Osteoblast (primary cell): ENCODE data around the gene SGPP2. TPM values are rescaled to one million over a fixed set of nuclear protein-coding genes. Genes with fewer than 3 reads are reported as not detected.

ENCODE experiments used
- DNase-seq: peaks from one replicate; pipeline ENCODE4 v3.0.0; 2011; ENCODE audit warnings: low spot score, mixed read lengths; ENCODE audit not compliant: insufficient read length; ENCODE audit errors: missing footprints
- H2AFZ ChIP-seq: 2 replicates; pipeline ENCODE4 v1.6.0; 2011; ENCODE audit warnings: mild to moderate bottlenecking, low read length
- H3K27ac ChIP-seq: 2 replicates; pipeline ENCODE4 v1.5.1; 2011; ENCODE audit warnings: mild to moderate bottlenecking, low read depth, low read length, moderate library complexity
- H3K27me3 ChIP-seq: 2 replicates; pipeline ENCODE4 v1.6.0; 2012; ENCODE audit warnings: mild to moderate bottlenecking, control low read depth, inconsistent platforms, low read length, moderate library complexity; ENCODE audit not compliant: insufficient read depth
- H3K36me3 ChIP-seq: 2 replicates; pipeline ENCODE4 v1.5.1; 2011; ENCODE audit warnings: mild to moderate bottlenecking, low read length, control low read depth, moderate library complexity; ENCODE audit not compliant: insufficient read depth
- H3K4me1 ChIP-seq: 2 replicates; pipeline ENCODE4 v1.5.1; 2011; ENCODE audit warnings: mild to moderate bottlenecking, low read length, control low read depth, moderate library complexity; ENCODE audit not compliant: insufficient read depth
- H3K4me2 ChIP-seq: 2 replicates; pipeline ENCODE4 v1.6.0; 2011; ENCODE audit warnings: mild to moderate bottlenecking, low read length; ENCODE audit not compliant: insufficient read depth
- H3K4me3 ChIP-seq: fragments of 200-600 bp; sonication (generic); 3 replicates; pipeline ENCODE4 v1.5.1; 2012; ENCODE audit warnings: mild to moderate bottlenecking, low read length, inconsistent platforms; ENCODE audit not compliant: insufficient read depth
- H3K79me2 ChIP-seq: 2 replicates; pipeline ENCODE4 v1.6.0; 2012; ENCODE audit warnings: mild to moderate bottlenecking, low read length, control low read depth, inconsistent platforms; ENCODE audit not compliant: insufficient read depth
- H3K9me3 ChIP-seq: 2 replicates; pipeline ENCODE4 v1.5.1; 2011; ENCODE audit warnings: low read depth, low read length, control low read depth
- H4K20me1 ChIP-seq: 2 replicates; pipeline ENCODE4 v1.6.0; 2012; ENCODE audit warnings: mild to moderate bottlenecking, low read length, control low read depth; ENCODE audit not compliant: insufficient read depth
- total RNA-seq: library from RNA; depleted of rRNA; stranded (reverse); fragments of >200 nt; gene quantifications from 2 replicates; pipeline ENCODE4 v1.2.3, GENCODE V29; 2012
- TF ChIP-seq, protein P1 (sequence below): IDR thresholded peaks from 2 replicates; pipeline ENCODE4 v1.5.1; 2011; ENCODE audit warnings: mild to moderate bottlenecking, low read depth, low read length, moderate library complexity; ENCODE audit errors: extremely low read depth

SGPP2 gene
- total RNA-seq, 1 donor: not detected

DNA sequence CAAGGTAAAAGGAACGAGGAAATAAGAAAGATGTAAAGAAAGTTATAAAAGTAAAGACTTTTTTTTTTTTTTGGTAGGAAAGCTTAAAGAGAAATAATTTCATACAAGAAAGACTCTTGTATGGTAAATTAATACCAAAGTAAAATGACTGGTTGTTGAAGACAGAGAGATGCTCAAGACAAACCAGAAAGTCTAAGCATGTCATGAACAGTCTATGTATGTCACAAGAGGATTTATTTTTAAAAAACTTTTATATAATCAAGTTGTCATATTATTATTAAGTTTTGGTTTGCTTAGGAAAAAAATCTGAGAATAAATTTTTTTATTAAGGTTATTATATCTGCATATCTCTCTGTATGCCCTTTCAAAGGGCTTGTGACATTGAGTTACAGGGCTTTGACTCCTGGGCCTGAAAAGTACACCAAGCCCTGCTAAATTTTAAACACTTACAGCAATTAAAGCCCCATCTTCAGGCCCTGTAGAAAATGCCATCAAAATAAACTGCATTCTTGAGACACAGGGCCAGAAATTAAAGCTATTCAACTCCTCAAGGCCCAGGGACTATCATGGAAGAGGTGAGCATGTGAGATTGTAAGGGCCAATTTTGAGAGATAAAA, 10.9 kb upstream of the SGPP2 start:
- TF ChIP-seq, protein P1, sequence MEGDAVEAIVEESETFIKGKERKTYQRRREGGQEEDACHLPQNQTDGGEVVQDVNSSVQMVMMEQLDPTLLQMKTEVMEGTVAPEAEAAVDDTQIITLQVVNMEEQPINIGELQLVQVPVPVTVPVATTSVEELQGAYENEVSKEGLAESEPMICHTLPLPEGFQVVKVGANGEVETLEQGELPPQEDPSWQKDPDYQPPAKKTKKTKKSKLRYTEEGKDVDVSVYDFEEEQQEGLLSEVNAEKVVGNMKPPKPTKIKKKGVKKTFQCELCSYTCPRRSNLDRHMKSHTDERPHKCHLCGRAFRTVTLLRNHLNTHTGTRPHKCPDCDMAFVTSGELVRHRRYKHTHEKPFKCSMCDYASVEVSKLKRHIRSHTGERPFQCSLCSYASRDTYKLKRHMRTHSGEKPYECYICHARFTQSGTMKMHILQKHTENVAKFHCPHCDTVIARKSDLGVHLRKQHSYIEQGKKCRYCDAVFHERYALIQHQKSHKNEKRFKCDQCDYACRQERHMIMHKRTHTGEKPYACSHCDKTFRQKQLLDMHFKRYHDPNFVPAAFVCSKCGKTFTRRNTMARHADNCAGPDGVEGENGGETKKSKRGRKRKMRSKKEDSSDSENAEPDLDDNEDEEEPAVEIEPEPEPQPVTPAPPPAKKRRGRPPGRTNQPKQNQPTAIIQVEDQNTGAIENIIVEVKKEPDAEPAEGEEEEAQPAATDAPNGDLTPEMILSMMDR: no peak
- H3K27me3 ChIP-seq: no peaks in the 10 kb centered on the region
- no peak overlapping the region for H3K4me2 ChIP-seq

DNA sequence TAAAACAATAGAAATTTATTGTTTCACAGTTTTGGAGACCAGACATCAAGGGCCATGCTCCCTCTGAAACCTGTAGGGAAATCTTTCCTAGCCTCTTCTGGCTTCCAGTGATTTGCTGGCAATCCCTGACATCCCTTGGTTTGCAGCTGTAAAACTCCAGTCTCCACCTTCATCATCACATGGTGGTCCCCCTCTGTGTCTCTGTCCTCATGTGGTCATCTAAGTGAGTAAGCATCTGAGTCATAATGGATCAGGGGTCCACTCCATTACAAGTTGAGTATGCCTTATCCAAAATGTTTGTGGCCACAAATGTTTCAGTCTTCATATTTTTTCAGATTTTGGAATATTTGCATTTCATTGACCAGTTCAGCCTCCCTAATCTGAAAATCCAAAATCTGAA, 5.6 kb upstream of the SGPP2 start:
- Histone ChIP-seq H3K79me2 (no peaks in the 10 kb centered on the region), H3K36me3 (no peaks in the 10 kb centered on the region), H3K4me1 (no peaks in the 10 kb centered on the region), H3K4me3 (no peak overlapping the region), H3K4me2 (no peak overlapping the region), H3K9me3 (no peaks in the 10 kb centered on the region), H3K27me3 (peaks cover 2% of the 10 kb centered on the region), H4K20me1 (no peaks in the 10 kb centered on the region), H2AFZ (no peak overlapping the region), H3K27ac (no peak overlapping the region)
- no peak for DNase-seq
- TF ChIP-seq, protein P1: no peak

More for the DNA sequence above, 10.9 kb upstream of the SGPP2 start:
- no peak for DNase-seq
- Histone ChIP-seq H3K9me3 (no peaks in the 10 kb centered on the region), H3K36me3 (no peaks in the 10 kb centered on the region), H3K4me3 (no peak overlapping the region), H2AFZ (no peak overlapping the region), H3K27ac (no peak overlapping the region), H3K4me1 (no peaks in the 10 kb centered on the region), H3K79me2 (no peaks in the 10 kb centered on the region), H4K20me1 (no peaks in the 10 kb centered on the region)

DNA sequence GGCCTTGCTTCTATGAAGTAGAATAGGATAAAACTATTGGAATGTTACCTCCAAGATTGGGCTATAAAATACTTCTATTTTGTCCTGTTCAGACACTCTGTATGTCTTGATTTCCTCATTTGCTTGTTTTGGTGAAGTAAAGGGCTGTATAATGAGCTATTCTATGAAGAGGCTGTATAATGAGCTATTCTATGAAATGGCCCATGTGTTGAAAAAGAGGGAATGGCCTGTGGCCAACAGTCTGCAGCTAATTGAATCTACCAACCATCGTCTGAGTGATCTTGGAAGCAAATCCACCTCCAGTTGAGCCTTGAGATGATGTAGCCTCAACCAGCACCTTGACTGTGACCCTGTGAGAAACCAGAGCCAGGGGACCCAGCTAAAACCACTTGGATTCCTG, 3.8 kb upstream of the SGPP2 start:
- no peak overlapping the region for H3K27ac ChIP-seq
- no peaks in the 10 kb centered on the region for H3K4me1 ChIP-seq
- no peaks in the 10 kb centered on the region for H3K36me3 ChIP-seq
- no peaks in the 10 kb centered on the region for H4K20me1 ChIP-seq
- no peak overlapping the region for H2AFZ ChIP-seq
- H3K79me2 ChIP-seq: no peaks in the 10 kb centered on the region
- no peak overlapping the region for H3K4me2 ChIP-seq
- H3K9me3 ChIP-seq: no peaks in the 10 kb centered on the region
- no peak overlapping the region for H3K4me3 ChIP-seq
- TF ChIP-seq, protein P1: no peak
- H3K27me3 ChIP-seq: peaks cover 13% of the 10 kb centered on the region
- no peak for DNase-seq

DNA sequence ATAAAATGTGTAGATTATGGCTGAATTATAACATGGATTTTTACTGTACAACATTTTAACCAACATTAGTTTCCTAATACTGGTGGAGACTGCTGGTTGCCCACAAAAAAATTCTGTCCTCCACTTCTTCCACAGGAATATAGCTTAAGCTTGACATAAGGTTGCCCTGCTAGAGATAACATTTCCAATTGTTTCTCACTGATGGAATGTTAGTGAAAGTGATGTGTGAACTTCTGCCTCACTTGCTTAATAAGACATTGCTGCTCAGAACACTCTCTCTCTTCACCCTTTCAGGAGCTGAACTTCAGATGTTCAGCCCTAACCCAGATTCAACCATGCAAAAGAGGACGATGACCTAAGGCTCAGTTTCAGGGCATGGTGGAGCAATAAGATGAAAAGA, 2.7 kb upstream of the SGPP2 start:
- Histone ChIP-seq H3K4me3 (no peak overlapping the region), H3K27ac (no peak overlapping the region), H3K27me3 (peaks cover 19% of the 10 kb centered on the region), H4K20me1 (no peaks in the 10 kb centered on the region), H3K4me2 (no peak overlapping the region), H3K9me3 (no peaks in the 10 kb centered on the region), H3K36me3 (no peaks in the 10 kb centered on the region), H3K4me1 (no peaks in the 10 kb centered on the region), H2AFZ (no peak overlapping the region), H3K79me2 (no peaks in the 10 kb centered on the region)
- DNase-seq: no peak
- TF ChIP-seq, protein P1: no peak
